ENCODE measurements around the gene EFNA3. TPM values are rescaled to one million over a fixed set of nuclear protein-coding genes. Genes with fewer than 3 reads are reported as not detected.

EFNA3 gene
- total RNA-seq, 2 experiments from 2014 or later, result 0.22 to 0.47 TPM

GRCh38 chr1:155093911-155094621 is 15.4 kb downstream of the EFNA3 start:
- Mint-ChIP-seq H3K36me3 (ENCODE audit: low read depth) (no peaks in the 10 kb centered on the region), H3K27me3 (no peaks in the 10 kb centered on the region), H3K4me3 (no peak overlapping the region), H3K27ac (no peak overlapping the region), H3K9me3 (no peaks in the 10 kb centered on the region), H3K4me1 (ENCODE audit: low read depth) (peaks cover 5% of the 10 kb centered on the region)
- Histone ChIP-seq H3K27ac (ENCODE audit: low read depth in 1 of 2, low read length in 2 of 2) (no peak overlapping the region), H3K4me3 (ENCODE audit: low read length) (no peak overlapping the region), H3K4me1 (ENCODE audit: insufficient read depth, low read length) (peaks cover 9% of the 10 kb centered on the region), H3K27me3 (ENCODE audit: control insufficient read depth in 1 of 2, insufficient read depth in 2 of 2, low read length in 2 of 2) (no peaks in the 10 kb centered on the region), H3K36me3 (ENCODE audit: insufficient read depth, low read length) (no peaks in the 10 kb centered on the region), H3K9me3 (ENCODE audit: control insufficient read depth in 1 of 2, insufficient read depth in 1 of 2, low read length in 2 of 2) (no peaks in the 10 kb centered on the region)
- ChIA-PET POLR2A (no interaction called here), CTCF (interaction anchor here (1.3 kb wide), 1 partner anchor 73 kb away, joined by 7 read pairs; no protein-coding TSS in a partner anchor)
- no peak for TF ChIP-seq CTCF (IDR thresholded peaks at IDR 0.05)
- DNase-seq (peak in 4 of 14 experiments; percentile 20 to 59 (median 48)), ATAC-seq (ENCODE audit: poor library complexity) (peak; percentile 48)
- intact Hi-C loops (cut with DNase I, micrococcal nuclease), result loop anchor here (5.0 to 10.0 kb wide), 3 partner anchors 33 to 501 kb away; partner anchors contain the start of gene EFNA1 (in 1 of the 2)

- no peaks in the 10 kb centered on the region for H3K36me3 Mint-ChIP-seq (ENCODE audit: low read depth)
- no peaks in the 10 kb centered on the region for H3K9me3 Mint-ChIP-seq
- no peak overlapping the region for H3K4me3 ChIP-seq (ENCODE audit: low read length)
- H3K27ac ChIP-seq (ENCODE audit: low read depth in 1 of 2, low read length in 2 of 2), result no peak overlapping the region
- no peak overlapping the region for H3K4me3 Mint-ChIP-seq
- CTCF ChIA-PET, result interaction anchor here (1.0 to 1.3 kb wide), 2 partner anchors 12 to 73 kb away, joined by 3 to 7 read pairs; no protein-coding TSS in a partner anchor
- TF ChIP-seq CTCF (IDR thresholded peaks at IDR 0.05), result peak; percentile 25
- intact Hi-C loops (cut with DNase I, micrococcal nuclease), result loop anchor here (5.0 to 10.0 kb wide), 3 partner anchors 33 to 500 kb away; partner anchors contain the start of gene EFNA1 (in 1 of the 2)
- DNase-seq (no peak), ATAC-seq (ENCODE audit: poor library complexity) (no peak)
- H3K27me3 Mint-ChIP-seq, result no peaks in the 10 kb centered on the region
- H3K36me3 ChIP-seq (ENCODE audit: insufficient read depth, low read length), result no peaks in the 10 kb centered on the region
- no peaks in the 10 kb centered on the region for H3K27me3 ChIP-seq (ENCODE audit: control insufficient read depth in 1 of 2, insufficient read depth in 2 of 2, low read length in 2 of 2)
- H3K27ac Mint-ChIP-seq, result no peak overlapping the region
- peaks cover 9% of the 10 kb centered on the region for H3K4me1 ChIP-seq (ENCODE audit: insufficient read depth, low read length)
- peaks cover 5% of the 10 kb centered on the region for H3K4me1 Mint-ChIP-seq (ENCODE audit: low read depth)
- POLR2A ChIA-PET, result interaction anchor here (1.3 kb wide), 1 partner anchor 78 kb away, joined by 3 read pairs; the partner anchor contains the start of gene KRTCAP2
- H3K9me3 ChIP-seq (ENCODE audit: control insufficient read depth in 1 of 2, insufficient read depth in 1 of 2, low read length in 2 of 2), result no peaks in the 10 kb centered on the region
Measured at GRCh38 chr1:155094622-155094948, 15.9 kb downstream of the EFNA3 start.

GRCh38 chr1:155099331-155099730 is 20.7 kb downstream of the EFNA3 start:
- H3K36me3 ChIP-seq (ENCODE audit: insufficient read depth, low read length), result no peaks in the 10 kb centered on the region
- DNase-seq, result no peak
- no peaks in the 10 kb centered on the region for H3K27me3 ChIP-seq (ENCODE audit: control insufficient read depth in 1 of 2, insufficient read depth in 2 of 2, low read length in 2 of 2)
- H3K27ac Mint-ChIP-seq, result no peak overlapping the region
- intact Hi-C loops (cut with DNase I, micrococcal nuclease), result loop anchor here in 1 of 2 experiments (10.0 kb wide), 1 partner anchor 495 kb away; no protein-coding TSS in a partner anchor
- no peak overlapping the region for H3K27ac ChIP-seq (ENCODE audit: low read depth in 1 of 2, low read length in 2 of 2)
- CTCF ChIA-PET, result no interaction called here
- ATAC-seq (ENCODE audit: poor library complexity), result no peak
- POLR2A ChIA-PET, result no interaction called here
- no peak overlapping the region for H3K4me3 ChIP-seq (ENCODE audit: low read length)
- H3K4me1 ChIP-seq (ENCODE audit: insufficient read depth, low read length), result no peaks in the 10 kb centered on the region
- no peak for TF ChIP-seq CTCF (IDR thresholded peaks at IDR 0.05)
- no peaks in the 10 kb centered on the region for H3K9me3 ChIP-seq (ENCODE audit: control insufficient read depth in 1 of 2, insufficient read depth in 1 of 2, low read length in 2 of 2)
- no peak overlapping the region for H3K4me3 Mint-ChIP-seq
- H3K36me3 Mint-ChIP-seq (ENCODE audit: low read depth), result no peaks in the 10 kb centered on the region
- H3K4me1 Mint-ChIP-seq (ENCODE audit: low read depth), result no peaks in the 10 kb centered on the region
- no peaks in the 10 kb centered on the region for H3K9me3 Mint-ChIP-seq
- H3K27me3 Mint-ChIP-seq, result peaks cover 4% of the 10 kb centered on the region

Data from CD4-positive, alpha-beta T cell (primary cell).